Activated T-helper 1 cell treated with anti-CD3 and anti-CD28 coated beads, Interleukin-2, amount 50 U/mL, for 16 hours (primary cell): ENCODE results near the gene TNIK.

ENCODE experiments used
- DNase-seq, 2 donors: peaks; one replicate each; pipeline ENCODE4 v3.0.0-alpha.2; 2020; ENCODE audit warnings: low read depth in 1 of 2, low spot score in 1 of 2

The TNIK gene

DNA sequence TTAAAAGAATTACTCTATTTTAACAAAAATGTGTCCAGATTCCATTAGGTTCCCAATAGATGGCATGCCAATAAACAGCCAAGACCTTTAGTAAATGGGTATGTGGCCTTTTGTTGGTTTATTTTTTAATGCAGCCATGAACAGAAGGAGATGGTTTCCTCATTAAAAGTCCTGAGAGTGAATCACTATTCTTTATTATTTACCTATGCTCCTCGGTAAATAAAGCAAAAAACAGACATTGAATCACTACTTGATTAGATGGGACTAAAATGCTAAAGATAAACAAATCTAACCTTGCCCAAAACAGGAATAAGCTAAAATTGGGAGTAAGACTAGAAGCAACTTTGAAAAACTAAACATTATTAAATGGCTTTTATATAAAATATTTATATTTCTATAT lies 94.2 kb downstream of the TNIK start:
- no peak for DNase-seq

DNA sequence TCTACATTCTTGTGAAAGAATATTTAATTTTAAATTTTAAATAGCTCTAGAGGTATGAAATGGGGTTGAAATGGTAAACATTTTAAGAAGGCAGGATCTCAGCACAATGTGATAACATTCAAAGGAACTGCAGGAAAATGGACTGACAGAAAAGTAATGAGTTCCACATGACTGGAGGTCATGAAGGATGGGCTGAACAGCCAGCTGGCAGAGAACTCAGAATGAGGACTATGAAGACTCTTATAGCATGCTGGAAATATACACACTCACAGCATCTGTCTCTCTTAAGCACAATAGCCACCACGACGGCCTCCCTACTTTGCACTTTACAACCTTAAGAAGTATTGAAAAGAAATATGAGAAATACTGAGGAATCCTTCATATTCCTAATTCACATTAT lies 94.7 kb downstream of the TNIK start:
- DNase-seq, result no peak

DNA sequence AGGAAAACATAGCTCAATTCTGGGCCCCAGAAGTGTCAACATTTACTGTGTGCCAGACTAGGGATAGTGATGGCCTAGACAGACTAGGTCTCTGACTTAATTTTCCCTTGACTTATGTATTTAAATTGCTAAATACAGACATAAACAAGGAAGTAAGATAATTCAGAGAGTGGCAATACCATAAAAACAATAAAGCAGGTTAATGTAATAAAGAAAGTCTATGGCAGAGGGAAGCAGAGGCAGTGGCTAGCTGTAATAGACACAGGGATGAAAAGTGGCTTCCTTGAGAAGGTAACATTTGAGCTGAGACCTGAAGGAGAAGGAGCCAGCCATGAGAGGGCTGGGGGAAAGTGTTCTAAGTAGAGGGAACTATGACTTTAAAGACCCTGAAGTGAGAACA lies 95.7 kb downstream of the TNIK start:
- DNase-seq, result no peak

DNA sequence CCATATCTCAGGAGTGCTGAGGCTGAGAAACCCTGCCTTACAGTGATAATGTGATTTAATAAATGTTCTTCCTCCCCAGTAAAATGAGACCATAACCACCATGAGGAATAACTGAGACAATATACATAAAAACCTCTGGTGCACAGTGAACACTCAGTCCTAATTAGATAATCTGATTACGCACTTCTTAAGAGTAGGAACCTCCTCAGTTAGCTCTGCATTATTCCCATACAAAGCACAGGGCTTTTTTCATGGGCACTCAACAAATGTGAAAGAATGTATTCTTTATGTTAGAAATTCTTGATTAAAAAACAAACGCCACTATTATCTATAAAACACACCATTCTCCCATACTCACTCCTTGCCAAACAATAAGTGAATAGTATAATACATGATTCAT lies 97.0 kb downstream of the TNIK start:
- no peak for DNase-seq

DNA sequence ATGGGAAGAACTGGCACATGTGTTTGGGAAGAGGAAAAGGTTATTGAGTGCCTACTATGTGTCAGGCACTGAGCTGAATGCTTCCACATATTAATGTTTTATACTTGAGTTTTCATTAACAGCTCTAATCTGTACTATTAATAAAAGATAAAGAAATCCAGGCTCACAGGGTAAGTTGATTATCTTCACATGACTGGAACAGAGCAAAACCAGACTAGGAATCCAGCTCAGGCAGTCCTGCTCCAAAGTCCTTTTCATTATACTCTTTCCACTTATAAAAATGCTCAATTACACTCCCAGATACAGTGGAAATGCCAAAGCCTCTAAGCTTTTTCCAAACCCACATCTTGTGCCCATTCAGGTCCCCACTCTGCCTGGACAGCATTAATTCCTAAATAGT lies 97.6 kb downstream of the TNIK start:
- DNase-seq, result no peak

DNA sequence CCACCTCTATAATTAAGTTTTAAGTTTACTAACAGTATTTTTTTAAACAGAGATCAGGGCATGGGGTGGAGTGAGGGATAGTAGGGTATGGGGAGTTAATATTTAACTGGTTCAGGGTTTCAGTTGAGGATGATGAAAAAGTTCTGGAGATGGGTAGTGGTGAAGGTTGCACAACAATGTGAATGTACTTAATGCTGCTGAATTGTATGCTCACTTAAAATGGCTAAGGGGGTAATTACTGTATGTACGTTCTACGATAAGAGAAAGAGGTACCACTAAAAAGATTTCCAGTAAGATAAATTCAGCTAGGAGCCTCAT lies 101.4 kb downstream of the TNIK start:
- DNase-seq, result no peak

DNA sequence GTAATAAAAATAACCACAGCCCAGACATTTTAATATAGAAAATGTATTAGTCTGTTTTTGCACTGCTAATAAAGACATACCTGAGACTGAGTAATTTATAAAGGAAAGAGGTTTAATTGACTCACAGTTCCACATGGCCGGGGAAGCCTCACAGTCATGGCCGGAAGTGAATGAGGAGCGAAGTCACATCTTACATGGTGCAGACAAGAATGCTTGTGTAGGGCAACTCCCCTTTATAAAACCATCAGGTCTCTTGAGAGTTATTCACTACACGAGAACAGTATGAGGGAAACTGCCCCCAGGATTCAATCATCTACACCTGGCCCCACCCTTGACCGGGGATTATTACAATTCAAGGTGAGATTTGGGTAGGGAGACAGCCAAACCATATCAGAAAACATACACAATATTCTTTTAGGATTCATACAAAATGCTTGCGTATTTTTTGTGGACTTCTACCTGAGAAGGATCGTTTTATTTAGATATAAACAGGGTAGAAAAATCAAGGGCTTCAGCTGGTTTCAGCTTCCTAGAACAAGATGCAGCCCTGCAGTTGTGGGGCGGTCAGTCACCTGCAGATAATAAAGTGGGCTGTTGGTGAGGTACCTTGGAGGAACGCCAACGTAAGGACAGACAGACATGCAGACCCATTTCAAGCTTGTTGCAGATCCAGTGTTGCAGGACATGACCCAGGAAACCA lies 101.9 kb downstream of the TNIK start:
- DNase-seq, result no peak

DNA sequence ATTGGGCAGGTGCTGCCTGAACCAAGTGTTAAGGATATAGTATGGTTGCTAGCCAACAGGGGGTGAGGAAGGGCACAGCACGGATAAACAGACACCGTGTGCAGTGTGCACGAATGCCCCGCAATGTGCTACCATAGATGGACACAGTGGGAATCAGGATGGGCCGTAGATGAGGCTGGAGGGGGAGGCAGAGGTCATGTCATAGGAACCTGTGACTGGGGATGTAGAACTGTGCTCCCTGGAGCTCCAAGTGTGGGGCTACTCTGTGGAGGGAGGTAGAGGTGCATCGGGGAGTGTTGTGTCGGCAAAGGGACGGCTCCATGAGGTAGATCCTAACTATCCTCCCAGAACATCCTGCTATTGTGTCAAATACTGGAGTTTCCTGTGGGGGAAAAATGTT lies 102.5 kb downstream of the TNIK start:
- DNase-seq, result no peak

DNA sequence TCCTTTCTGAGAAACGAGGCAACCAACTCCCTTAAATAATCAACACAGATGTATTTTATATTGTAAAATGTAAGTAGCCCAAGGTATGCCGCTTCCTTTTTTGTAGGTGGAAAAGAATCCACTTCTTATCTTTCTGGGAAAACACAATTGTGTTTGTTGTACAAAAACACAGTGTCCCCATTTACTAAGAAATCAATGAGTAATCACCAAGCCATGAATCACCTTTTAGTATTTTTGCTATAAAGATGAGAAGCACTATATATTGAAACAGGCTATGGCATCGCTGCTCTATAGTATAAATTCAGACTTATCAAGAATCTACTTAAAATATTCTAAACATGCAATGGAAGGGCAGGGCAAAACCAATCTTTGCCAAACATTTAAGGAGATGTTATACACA lies 104.0 kb downstream of the TNIK start:
- DNase-seq, result no peak

DNA sequence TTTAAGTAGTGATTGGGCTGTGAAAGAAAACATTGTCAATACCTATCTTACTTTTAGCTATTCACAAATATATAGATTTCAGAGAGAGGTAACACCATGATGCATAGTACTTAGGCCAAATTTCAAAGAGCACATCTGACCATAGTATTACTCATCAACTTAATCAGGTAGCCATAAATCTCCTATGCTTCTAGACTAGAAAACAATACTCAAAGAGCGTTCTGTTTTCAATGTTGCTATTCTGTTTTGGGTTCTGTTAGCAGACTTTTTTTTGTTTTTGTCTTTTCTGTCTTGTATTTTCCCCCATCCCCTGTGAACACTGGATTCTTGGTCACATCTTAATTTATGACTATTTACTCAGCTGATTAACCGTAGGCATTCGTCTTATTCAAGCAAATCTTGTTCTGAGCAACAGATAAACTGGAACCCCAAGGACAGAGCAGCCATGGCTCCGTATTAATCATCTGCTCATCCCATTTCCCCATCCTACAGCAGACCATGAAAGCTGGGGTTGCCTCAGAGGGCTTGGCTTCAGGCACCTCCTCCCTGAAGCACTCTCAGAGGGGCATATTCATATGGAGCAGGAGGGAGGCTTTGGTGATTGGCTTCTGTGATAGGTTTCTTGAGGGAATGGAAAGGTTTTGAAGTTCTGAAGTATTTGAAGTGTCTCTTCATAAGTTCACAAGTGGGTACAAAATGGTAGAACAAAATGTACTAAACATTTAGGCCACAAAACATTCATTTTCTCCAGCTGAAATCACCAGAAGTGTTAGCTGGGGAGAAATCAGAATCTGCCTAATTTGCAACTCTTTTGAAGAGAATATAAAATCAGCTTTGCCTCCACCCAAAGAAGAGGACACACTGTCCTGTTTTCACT lies 105.3 kb downstream of the TNIK start:
- no peak for DNase-seq

DNA sequence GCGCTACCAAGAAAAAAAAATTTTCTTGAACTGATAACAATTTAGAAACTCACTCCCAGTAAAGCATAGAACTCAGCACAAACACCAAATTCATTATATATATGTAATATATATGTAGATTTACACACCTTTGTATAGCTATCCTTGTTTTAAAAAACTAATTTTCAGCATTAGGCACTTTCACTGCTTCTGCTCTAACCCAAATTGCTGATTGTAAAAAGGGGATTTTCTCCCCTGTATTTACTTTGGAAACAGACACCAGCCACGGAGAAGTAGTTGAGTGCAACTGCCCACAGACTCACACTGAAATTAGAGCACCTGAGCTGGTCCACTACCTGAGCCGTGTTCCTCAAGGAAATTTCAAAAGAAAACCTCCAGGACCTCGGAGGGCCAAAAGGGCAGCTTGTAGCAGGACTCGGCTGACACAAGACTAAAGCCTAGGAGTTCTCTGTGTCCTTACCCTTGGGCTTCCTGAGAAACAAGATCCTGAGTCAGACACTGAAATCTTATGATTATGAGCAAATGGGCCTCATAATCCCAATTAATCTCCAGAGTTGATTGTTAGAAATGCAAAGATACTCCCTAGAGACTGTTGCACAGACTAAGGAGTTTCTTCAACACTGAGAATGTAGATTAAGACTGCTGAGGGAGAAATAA lies 106.0 kb downstream of the TNIK start:
- no peak for DNase-seq

DNA sequence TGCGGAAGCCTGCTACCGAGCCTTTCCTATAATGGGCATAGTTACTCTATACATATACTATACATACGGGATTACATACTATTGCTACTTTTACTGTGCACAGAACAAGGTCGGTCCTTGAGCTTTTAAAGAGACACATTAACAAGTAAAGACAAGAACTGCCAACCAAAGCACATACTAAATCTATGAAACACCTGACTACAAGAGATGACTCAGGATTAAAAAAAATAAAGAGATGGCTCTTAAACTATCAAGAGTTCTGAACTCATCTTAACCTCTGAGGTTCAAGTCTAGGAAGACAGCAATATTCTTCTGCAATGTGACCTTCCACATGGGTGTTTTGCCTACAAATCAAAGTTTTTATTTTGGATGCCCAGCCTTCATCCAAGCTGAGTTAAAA lies 106.8 kb downstream of the TNIK start:
- DNase-seq, result no peak

DNA sequence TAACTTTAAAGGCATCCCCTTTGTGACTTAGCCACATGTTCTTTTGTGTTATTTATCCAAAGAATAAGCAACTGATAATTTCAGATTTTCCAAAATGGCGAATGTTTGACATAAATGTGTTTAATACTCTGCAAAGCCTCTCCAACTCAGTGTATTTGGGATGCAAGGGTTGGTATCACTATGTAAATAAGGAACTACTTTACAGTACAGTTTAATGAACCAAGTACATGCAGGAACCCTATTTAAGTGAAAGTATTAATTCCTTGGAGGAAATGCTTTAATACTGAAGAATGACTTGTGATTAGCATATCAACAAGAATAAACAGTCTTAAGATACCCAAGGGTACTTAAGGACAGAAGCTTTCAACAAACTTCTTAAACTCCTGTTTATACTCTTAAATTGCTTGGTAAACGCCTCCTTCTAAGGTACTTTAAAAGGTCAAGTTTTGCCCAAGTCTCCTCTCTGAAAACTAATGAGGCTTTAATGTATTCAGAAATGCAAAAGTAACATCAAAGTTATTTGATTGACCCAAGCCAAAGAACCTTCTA lies 107.7 kb downstream of the TNIK start:
- DNase-seq, result no peak

DNA sequence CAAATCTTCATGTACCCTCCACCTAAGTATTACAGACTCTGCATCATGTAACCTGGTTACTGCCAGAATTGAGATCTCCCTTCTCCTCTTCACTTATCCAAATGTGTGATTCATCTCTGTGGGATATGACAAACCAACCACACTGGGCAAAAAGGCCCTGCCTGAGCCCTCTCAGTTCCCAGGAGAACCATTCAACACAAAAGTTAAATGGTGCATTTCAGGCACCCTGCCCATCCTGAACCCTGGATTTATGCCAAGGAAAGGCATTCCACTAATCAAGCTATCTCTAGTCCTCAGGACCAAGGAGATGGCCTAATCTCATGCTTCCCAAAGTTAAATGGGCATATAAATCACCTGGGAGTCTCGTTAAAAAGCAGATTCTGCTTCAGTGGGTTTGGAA lies 108.5 kb downstream of the TNIK start:
- no peak for DNase-seq

DNA sequence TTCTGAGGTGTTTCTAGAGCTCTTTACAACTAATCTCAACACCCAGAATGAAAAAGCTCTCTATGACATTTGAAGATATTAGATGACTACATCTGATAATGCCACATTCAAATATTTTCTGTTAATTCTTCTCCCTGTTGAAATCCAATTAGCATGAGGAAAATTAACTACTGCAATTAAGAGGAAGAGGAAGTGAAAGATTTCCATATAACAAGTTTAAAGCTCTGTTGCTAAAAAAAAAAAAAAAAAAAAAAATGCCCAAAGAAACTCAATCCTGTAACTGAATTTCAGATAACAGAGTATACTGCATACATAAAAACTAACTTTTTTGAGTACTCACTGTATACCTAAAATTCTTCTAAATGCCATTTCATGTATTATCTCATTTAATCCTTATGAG lies 109.8 kb downstream of the TNIK start:
- DNase-seq, result no peak

DNA sequence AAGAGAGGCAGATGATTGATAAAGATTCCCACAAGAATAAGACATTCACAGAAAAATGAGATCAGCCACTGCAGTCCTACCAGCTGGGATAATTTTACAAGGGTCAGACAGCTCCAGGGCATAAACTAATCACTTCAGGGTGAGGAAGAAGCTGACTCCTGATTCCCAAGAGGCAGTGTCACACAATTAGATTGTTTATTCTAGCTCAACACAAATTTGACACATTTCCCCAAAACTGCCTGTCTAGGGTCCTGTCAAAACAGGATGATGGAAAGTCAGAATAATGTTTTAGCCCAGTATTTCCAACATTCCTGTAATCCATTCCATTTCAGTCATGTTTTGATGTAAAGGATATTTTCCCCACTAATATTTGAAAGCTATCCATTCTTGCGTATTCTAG lies 110.8 kb downstream of the TNIK start:
- DNase-seq, result no peak

DNA sequence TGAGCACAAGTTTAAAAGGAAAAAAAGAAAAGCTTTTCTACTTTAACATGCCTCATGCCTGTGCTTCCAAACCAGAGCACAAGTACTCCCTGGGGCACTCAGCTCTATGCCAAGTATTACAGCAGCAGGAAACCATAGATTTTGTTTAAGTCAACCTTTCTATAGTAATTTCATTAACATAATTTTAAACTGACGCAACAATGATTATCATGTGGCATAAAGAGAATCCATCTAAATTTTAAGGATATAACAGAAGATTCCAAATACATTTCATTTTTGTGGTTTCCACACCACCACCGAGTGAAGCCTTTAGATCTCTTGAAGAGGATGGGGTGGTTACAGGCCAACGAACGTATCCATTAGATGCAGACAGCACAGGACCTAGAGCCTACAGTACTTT lies 112.1 kb downstream of the TNIK start:
- no peak for DNase-seq

DNA sequence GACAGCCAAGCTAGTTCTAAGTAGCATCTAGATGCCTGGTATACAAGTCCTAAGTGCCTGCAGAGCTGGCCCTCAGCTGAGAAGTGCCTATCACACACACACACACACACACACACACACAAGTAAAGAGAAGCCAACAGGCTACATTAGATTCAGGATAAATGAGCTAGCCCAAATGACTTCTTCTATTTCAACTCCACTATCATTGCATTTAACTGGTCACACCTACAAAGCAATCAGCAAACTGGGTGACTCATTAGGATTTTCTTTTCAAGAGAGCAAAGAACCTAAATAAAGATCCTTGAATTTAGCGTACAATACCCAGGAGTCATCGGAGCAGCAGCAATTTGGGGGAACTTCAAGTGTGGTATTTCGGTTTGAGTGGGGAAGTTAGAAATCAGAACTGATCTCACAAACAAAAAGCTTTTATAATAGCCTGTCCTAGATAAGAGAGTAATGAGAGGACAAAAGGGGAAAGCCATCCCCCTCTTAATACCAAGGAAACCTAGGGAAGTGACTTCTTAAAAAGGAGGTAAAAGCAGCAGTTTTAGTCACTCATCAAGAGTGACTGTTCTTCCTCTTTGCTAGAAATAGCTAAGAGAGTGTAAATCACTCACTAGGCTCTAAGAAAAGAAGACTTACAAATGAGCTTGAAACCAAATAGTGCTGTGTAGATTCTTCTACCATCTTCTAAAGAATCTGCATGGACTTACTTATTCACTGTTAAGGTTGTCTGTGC lies 112.7 kb downstream of the TNIK start:
- DNase-seq, result no peak

DNA sequence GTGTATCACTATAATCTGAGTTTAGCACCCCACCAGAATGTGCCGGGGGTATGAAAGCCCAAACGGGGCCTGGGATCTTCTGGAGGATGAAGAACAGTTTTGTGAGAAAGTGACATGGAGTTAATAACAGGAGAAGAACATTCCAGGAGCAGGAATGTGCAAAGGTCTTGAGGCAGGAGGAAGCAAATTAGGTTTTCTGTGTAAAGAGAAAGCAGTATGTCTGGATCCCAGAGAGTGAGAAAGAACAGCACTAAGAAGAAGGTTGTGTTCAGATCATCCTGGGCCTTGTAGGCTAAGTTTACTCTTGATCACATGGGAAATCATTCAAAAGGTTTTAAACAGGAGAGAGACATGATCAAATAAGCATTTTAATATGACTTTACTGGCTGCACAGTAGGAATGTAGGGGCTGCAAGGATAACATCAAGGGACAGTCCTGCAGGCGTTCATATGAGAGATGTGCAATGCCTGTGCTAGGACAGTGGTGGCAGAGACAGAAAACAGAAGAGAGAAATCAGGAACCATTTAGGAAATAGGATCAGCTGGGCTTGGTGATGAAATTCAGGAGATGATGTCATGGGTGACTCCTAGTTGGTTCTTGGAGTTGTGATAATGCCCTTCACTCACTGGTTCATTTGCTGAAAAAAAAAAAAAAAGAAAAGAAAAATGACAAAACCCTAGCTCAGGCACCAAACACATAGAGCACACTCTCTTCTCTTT lies 113.5 kb downstream of the TNIK start:
- DNase-seq, result no peak

DNA sequence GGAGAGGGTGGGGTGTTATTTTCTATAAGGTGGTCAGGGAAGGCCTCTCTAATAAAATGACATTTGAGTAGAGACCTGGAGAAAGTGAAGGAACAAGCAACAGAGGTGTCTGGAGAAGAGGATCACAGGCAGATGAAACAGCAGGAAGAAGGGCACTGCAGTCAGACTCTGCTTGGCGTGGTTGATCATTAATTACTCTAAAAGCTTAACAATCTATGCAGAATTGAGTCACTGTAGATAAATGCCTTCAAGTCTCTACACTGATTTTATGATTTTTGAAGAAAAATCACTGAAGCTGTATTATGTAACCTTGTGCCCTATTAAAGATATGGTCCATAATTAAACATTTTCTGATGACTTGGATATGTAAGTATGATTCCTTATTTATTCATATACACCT lies 114.2 kb downstream of the TNIK start:
- DNase-seq, result no peak
